ENCODE results near the gene THRAP3.
"Not testable (repeated sequence)": the region's sequence is repeated elsewhere in the genome, so short reads cannot be mapped to it uniquely, and the experiment has no call there.

THRAP3 gene

DNA sequence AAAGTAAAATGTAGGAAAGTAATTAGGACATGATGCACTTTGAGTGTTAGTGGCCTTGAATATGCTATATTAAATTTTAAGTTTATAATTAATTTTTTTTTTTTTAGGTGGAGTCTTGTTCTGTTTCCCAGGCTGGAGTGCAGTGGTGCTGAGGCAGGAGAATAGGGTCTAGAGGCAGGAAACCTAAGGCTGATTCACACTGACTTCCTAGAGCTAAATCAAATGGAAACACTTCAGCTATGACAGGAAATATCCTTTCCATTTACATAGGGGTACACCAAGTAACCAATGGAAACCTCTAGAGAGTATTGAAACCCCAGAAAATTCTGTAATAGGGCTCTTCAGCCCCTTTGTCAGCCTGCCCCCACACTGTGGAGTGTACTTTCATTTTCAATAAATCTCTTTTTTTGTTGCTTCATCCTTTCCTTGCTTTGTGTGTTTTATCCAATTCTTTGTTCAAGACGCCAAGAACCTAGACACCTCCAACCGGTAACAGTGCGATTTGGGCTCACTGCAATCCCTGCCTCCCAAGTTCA is 17.9 kb upstream of the THRAP3 start:
- peak in 1 of 2 donors; percentile 30 for ATAC-seq

DNA sequence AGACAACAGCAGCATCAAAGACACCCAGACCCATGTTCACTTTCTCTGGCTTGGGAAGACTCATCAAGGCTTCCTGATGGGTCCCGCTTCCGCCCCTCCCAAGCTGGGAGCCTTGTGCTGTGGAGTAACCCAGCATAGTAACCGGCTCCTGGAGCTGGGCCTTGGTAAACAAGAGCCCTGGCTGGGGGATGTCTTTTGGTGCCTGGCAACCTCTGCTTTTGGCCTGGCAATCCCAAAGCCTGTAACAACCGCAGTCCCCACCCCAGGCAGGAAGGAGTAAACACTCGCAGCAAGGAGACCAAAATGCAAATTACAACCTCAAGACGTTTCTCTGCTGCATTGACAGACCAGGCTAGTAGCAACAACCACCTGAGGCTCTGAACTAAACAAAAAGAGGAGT is 16.9 kb upstream of the THRAP3 start:
- no peak for ATAC-seq

DNA sequence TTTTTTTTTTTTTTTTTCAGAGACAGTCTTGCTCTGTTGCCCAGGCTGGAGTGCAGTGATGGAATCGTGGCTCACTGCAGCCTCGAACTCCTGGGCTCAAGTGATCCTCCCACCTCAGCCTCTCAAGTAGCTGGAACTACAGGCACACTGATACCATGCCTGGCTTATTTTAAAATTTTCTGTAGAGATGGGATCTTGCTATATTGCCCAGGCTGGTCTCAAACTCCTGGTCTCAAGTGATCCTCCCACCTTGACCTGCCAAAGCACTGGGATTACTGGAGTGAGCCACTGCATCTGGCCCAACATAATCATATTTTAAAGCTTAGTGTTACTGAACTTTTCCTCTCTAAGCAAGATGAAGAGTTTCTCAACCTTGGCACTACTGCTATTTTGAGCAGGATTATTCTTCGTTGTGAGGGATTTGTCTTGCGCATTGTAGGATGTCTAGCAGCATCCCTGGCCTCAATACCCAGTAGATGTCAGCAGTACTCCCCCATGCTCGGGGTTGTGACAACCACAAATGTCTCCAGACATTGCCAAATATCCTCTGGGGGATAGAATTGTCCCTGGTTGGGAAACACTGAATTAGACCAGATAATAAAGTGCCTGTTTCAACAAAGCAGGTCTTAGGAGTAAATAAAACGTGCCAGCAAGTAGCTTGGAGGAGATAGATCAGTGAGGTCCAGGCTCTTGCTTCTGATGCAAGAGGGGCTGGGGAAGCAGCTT is 15.1 kb upstream of the THRAP3 start:
- ATAC-seq: no peak

DNA sequence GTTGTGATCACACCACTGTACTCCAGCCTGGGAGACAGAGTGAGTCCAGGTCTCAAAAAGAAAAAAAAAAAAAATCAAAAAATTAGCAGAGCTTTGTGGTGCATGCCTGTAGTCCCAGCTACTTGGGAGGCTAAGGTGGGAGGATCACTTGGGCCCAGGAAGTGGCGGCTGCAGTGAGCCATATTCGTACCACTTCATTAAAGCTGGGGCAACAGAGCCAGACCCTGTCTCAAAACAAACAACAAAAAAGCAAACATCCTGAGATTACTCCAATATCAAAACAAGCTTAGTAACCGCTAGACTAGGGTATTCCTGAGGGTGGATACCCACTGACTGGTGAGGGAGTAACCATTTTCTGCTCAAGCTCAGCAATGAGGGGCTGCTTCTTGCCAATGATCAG is 12.9 kb upstream of the THRAP3 start:
- no peak for ATAC-seq

DNA sequence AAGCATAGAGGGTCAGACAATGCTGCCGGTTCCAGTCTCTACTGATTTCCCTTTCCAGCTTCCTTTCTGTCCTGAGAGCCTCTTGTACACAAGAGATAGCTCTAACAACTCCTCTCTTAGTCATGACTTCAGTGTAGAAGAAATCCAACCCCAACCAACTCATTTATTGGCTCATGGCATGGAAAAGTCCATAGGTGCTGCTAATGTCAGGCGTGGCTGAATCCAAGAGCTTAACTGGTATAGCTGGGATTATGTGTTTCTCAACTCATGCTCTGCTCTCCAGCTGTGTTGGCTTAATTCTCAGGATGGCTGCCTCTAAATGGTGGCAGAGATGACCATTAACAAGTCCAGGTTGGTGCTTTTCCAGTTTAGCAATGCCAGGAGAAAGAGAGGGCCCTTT is 12.4 kb upstream of the THRAP3 start:
- no peak for ATAC-seq

DNA sequence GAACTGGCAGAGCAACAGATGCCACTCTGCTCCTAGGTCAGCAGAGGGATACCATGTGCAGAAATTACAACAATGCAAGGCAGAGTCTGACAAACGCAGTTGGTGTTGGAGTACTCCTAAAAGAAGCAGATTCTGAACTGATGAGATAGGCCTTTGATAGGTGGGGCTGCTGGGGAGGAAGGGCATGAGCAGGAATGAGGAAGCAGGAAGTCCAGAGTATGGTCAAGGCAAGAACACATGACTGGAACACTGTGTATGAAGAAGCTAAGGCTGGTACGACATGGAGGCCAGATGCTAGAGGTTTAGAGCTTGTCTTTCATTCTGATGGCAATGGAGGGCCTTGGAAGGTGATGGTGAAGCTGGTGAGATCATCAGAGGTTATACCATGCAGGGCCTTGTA is 11.5 kb upstream of the THRAP3 start:
- no peak for ATAC-seq

DNA sequence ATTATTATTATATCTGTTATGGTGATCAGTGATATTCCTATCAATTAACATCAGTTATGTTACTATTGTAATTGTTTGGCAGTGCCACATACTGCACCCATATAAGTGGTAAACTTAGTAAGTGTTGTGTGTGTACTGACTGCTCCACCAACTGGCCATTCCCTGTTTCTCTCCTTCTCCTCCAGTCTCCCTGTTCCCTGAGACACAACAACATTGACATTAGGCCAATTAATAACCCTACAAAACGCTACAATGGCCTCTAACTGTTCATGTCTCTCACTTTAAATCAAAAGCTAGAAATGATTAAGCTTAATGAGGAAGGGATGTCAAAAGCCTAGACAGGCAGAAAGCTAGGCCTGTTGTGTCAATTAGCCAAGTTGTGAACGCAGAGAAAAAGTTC is 6.6 kb upstream of the THRAP3 start:
- ATAC-seq: no peak

DNA sequence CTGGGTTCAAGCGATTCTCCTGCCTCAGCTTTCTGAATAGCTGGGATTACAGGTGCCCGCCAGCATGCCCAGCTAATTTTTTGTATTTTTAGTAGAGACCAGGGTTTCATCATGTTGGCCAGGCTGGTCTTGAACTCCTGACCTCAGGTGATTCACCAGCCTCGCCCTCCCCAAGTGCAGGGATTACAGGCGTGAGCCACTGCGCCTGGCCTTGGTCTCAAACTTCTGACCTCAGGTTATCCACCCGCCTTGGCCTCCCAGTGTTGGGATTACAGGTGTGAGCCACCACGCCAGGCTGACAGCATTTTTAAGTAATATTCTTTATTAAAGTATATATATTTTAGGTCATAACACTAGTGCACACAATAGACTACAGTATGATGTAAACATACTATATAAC is 2.3 kb upstream of the THRAP3 start:
- ATAC-seq: not testable (repeated sequence)

DNA sequence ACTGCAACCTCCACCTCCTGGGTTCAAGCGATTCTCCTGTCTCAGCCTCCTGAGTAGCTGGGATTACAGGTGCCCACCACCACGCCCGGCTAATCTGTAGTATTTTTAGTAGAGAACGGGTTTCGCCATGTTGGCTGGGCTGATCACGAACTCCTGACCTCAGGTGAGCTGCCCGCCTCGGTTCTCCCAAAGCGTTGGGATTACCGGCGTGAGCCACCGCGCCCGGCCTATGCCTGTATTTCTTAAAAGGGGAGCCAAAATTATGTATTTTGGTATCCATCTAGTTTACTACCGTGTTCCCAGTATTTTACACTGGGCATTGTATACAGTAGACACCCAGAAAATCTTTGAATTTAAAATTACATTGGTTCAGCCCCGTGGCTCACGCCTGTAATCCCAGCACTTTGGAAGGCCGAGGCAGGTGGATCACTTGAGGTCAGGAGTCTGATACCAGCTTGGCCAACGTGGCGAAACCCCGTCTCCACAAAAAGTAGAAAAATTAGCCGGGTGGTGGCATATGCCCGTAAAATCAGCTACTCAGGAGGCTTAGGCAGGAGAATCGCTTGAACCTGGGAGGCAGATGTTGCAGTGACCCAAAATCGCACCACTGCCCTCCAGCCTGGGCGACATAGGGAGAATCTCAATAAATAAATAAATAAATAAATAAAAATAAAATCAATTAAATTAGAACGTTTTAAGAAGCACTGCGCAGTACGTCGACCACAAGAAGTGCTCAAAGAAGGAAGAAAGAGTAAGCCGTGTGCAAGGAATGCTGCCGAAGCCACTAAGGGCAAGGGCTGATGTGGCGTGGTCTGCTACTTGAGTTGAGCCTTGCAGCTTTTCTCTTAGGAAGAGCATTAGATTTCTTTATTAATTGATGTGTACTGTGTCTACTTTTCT is 1.5 kb upstream of the THRAP3 start:
- no peak for ATAC-seq

DNA sequence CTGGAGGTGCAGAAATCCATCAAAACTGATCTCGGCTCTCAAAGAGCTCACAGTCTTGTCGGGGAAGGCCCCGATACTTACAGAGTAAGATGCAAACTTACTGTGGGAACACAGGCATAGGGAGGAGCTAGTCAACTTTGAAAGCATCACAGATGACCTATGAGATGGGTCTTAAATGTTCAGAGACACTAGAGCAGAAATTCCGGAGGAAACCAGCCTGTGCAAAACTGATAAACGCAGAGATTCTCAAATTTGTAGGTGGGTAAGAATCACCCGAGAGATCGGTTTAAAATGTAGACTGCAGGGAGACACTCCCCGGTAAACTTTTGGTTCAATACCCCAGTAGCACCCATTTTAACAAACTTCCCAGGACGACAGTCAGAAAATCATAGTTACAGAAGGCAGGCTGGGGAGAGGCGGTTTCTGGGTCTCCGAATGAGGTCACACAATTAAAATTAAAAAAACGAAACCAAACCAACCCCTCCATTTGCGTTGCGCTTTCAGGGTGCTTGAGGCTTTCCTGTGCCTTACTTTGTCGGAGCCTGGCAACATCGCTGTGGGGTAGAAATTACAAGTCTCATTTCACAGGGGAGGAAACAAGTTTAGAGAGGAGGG is 755 bp upstream of the THRAP3 start:
- peak; percentile 15 to 21 for ATAC-seq

DNA sequence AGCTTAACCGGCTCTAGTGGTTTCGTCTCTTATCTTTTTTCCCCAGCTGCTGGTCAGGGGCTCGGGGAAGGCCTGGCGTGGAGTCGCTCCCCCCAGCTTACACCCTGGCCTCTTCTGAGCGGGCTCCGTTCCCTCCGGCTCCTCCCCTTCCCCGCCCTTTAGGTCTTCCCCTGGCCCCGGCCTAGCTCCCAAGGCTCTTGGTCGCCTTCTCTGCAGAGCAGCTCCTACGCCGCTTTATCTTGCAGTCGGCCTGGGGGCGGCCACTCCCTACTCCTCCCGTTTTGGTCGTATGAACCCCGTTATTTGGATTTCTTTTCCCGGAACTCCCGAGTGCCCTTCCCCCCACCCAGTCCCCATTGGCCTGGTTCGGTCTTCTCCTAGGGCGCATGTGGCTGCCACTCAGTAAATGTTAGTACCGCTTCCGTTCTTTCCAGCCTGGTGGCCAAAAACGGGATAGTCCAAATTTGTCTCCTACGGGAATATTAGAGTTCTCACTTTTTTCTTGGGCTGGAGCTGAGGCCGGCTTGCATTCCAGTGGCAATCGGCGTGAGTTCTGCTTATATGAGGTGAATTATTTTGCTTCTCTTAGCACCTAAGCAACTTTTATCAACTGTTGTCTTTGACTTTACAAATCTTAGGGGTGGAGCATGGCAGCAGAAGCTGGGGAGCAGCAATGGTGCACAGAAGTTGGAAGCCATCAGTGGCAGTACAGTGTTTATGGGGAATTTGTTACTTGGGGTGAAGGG is 467 bp downstream of the THRAP3 start:
- ATAC-seq: peak; percentile 61 to 66

DNA sequence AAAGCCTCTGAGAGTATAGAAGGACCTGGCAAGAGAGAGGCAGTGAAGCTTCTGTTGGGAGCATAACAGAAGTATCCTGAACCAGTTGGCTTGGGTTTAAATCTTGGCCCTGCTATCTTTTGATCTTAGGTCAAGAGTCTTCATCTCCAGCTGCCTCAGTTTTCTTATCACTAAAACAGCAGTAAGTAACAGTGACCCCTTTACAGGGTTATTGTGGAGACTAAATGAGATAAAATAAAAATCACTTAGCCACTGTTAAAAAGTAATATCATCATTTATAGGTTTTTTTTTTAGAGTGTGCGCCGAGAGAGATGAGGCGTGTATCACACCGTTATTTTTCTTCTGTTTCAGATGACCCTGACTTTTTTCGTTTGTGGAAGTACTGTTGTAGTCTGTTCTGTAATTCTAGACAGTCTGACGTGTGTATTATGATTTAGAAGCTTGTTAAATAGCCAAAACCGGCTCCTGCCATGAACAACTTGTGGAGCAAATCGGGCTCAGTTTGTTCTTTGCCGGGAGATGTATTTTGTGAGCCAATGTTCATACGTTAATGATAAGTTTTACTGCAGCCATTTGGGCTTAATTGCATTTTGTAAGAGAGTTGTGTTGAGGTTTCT is 1.1 kb downstream of the THRAP3 start:
- ATAC-seq: no peak

DNA sequence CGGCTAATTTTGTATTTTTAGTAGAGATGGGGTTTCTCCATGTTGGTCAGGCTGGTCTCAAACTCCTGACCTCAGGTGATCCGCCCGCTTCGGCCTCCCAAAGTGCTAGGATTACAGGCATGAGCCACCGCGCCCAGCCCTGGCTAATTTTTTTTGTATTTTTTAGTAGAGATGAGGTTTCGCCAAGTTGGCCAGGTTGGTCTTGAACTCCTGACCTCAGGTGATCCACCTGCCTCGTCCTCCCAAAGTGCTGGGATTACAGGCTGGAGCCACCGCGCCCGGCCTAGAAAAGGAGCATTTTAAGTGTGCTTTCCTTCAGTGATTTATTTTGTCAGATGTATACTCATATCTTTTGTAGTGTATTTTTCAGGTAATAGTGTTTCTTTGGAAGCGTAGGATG is 6.0 kb downstream of the THRAP3 start:
- ATAC-seq: not testable (repeated sequence)

DNA sequence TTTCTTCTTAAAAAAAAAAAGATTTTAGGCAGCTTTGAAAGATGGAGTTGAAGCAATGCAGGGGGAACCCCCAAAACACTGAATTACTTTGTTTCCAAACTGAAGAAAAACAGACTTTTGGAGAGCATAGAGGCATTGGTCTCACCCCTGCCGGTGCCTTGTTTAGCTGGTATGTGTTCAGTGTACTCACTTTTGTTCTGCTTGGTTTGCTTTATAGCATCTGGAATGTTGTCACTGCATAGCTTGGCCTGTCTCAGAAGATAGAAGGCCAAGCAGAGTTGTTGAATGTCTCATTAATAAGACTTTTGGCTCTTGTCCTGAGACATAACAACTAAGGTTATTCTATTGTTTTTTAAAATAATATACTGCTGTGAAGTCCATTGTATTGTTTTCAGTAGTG is 6.9 kb downstream of the THRAP3 start:
- ATAC-seq: no peak

DNA sequence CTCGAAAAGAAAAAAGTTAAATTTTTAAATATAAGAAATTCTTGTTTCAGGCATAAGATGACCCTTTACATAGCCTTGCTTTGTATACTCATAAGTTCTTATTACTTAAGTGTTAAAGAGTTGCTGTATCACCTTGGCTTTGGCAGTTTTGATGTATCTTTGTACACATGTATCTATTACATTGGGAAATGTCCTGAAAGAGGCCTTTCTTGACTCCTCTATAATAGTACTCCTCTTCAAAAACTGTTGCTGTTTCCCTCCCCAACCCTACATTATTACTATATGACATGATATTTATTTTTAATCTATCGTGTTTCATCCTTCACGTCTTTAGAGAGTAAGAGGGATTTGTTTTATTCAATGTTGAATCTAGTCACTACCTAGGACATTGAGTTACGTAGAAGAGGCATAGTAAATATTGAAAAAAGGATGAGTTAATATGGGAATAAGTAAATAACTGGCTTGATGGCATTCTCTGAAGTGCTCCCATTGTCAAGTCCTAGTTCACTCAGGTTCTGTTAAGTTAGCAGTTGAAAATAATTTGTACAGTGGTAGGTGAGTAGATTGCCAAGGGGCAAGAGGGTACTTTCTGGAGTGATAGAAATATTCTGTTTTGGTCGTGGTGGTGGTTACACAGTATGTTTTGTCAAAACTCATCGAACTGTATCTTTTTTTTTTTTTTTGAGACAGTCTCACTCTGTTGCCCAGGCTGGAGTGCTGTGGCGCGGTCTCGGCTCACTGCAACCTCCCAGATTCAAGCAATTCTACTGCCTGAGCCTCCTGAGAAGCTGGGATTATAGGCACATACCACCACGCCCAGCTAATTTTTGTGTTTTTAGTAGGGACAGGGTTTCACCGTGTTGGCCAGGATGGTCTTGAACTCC is 8.2 kb downstream of the THRAP3 start:
- ATAC-seq: no peak

DNA sequence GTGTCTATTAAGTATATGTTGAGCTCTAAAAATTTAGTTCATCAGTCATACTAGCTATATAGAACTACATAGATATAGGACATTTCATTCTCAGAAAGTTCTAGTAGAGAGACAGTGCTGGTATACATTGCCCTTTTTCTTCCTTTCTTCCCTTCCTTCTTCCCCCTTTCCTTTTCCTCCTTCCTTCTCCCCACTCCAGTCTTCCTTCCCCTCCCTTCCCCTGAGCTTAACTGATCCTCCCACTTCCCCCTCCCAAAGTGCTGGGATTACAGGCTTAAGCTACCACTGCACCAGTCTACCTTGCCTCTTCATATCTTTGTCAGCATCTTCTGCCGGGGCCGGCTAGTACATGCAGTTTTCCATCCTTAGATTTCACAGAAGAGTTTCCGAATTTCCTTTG is 12.1 kb downstream of the THRAP3 start:
- ATAC-seq: no peak

DNA sequence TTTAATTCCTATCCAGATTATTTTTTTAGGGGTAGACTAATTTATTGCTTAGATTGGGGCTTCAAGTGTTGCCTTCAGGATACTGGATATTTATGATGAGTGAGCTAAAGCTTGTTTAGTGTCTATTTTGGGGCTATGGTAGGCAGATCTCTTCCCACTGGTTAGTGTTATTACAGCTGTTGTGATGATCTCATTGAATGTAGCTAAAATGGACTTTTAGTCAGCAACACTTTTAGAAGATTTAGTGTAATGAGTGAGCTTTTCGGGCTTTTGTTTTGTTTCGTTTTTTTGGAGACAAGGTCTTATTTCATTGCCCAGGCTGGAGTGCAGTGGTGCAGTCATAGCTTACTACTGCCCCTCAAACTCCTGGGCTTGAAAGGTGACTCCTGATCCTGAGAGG is 14.2 kb downstream of the THRAP3 start:
- ATAC-seq: no peak

DNA sequence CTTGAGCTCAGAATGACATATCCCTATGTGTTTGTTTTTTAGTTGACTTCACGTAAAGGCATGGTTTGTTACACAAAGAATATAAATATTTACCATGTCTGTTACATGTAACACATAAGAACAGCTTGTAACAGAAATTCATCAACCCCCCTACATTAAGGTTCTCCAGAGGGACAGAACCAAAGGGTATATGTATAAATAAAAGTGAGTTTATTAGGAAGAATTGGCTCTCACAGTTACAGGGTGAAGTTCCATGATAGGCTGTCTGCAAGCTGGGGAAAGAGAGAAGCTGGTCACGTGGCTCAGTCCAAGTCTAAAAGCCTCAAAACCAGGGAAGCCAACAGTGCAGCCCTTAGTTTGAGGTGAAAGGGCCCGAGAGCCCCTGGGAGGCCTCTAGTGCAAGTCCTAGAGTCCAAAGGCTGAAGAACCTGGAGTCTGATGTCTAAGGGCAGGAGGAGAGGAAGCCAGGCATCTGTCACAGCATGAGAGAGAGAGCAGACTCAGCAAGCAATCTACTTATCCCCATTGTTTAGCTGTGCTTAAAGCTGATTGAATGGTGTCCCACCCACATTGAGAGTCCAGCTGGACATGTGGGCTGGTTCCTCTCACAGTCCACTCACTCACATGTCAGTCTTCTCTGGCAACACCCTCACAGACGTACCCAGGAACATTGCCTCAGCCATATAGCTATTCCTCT is 15.8 kb downstream of the THRAP3 start:
- ATAC-seq: no peak

DNA sequence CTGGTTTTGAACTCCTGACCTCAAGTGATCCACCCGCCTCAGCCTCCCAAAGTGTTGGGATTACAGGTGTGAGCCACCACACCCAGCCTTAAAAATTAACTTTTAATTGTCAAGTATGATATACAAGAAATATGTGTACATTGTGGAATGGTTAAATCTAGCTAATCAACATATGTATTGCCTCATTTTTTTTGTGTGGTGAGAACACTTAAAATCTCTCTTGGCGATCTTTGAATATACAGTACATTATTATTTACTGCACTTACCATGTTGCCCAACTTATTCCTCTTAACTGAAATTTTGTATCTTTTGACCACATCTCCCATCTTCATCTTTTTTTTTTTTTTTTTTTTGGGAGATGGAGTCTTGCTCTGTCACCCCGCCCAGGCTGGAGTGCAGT is 23.3 kb downstream of the THRAP3 start:
- no peak for ATAC-seq

DNA sequence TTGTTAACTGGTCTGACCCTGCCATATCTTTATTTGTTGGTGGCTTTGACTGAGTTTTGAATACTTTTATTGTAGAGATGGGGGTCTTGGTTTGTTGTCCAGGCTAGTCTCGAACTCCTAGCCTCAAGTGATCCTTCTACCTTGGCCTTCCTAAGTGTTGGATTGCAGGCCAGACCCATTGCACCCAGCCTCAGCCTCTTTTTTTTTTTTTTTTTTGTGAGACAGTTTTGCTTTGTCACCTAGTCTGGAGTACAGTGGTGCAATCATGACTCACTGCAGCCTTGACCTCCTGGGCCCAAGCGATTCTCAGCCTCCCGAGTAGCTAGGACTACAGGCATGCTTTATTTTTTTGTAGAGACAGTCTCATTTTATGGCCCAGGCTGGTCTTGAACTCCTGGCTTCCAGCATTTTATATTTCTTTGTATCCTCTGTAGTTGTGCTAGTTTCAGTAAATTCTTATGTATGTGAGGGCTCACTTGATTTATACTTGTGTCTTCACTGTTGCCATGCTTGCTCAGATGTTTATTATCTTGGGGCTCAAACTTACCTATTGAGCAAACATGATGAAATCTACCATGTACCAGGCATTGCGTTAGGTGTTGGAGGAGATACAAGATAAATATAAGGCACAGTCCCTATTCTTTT is 24.1 kb downstream of the THRAP3 start:
- peak in 1 of 2 donors; percentile 38 for ATAC-seq

Measured in activated CD4-positive, CD25-positive, alpha-beta regulatory T cell treated with anti-CD3 and anti-CD28 coated beads, Interleukin-2, amount 50 U/mL, for 24 hours (primary cell).